ENCODE results near the gene ADGRV1.
"Not testable (repeated sequence)": the region's sequence is repeated elsewhere in the genome, so short reads cannot be mapped to it uniquely, and the experiment has no call there.

ADGRV1 gene

GRCh38 chr5:90657788-90658187, 99.2 kb downstream of the ADGRV1 start:
- Histone ChIP-seq H3K27me3 (replicated peaks; ENCODE audit: control insufficient read depth, insufficient read depth, low read length) (no peaks in the 10 kb centered on the region), H3K4me3 (replicated peaks; ENCODE audit: low read depth, low read length) (no peak overlapping the region), H3K36me3 (ENCODE audit: control insufficient read depth, insufficient read depth, low read length) (no peaks in the 10 kb centered on the region)
- TF ChIP-seq, protein P1, sequence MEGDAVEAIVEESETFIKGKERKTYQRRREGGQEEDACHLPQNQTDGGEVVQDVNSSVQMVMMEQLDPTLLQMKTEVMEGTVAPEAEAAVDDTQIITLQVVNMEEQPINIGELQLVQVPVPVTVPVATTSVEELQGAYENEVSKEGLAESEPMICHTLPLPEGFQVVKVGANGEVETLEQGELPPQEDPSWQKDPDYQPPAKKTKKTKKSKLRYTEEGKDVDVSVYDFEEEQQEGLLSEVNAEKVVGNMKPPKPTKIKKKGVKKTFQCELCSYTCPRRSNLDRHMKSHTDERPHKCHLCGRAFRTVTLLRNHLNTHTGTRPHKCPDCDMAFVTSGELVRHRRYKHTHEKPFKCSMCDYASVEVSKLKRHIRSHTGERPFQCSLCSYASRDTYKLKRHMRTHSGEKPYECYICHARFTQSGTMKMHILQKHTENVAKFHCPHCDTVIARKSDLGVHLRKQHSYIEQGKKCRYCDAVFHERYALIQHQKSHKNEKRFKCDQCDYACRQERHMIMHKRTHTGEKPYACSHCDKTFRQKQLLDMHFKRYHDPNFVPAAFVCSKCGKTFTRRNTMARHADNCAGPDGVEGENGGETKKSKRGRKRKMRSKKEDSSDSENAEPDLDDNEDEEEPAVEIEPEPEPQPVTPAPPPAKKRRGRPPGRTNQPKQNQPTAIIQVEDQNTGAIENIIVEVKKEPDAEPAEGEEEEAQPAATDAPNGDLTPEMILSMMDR (IDR thresholded peaks at IDR 0.05; ENCODE audit: insufficient read depth, low read length, poor library complexity, severe bottlenecking): no peak
- no peak for DNase-seq (ENCODE audit: extremely low read depth, insufficient read length)

GRCh38 chr5:90658620-90659019, 100.0 kb downstream of the ADGRV1 start:
- Histone ChIP-seq H3K27me3 (replicated peaks; ENCODE audit: control insufficient read depth, insufficient read depth, low read length) (no peaks in the 10 kb centered on the region), H3K4me3 (replicated peaks; ENCODE audit: low read depth, low read length) (no peak overlapping the region), H3K36me3 (ENCODE audit: control insufficient read depth, insufficient read depth, low read length) (no peaks in the 10 kb centered on the region)
- DNase-seq (ENCODE audit: extremely low read depth, insufficient read length): no peak
- TF ChIP-seq, protein P1 (IDR thresholded peaks at IDR 0.05; ENCODE audit: insufficient read depth, low read length, poor library complexity, severe bottlenecking): no peak

- not testable (repeated sequence) for H3K27me3 ChIP-seq (replicated peaks; ENCODE audit: control insufficient read depth, insufficient read depth, low read length); H3K4me3 ChIP-seq (replicated peaks; ENCODE audit: low read depth, low read length); DNase-seq (ENCODE audit: extremely low read depth, insufficient read length); H3K36me3 ChIP-seq (ENCODE audit: control insufficient read depth, insufficient read depth, low read length)
Measured at GRCh38 chr5:90668079-90668565, 109.5 kb downstream of the ADGRV1 start.

GRCh38 chr5:90675222-90675621, 116.6 kb downstream of the ADGRV1 start:
- TF ChIP-seq, protein P1 (IDR thresholded peaks at IDR 0.05; ENCODE audit: insufficient read depth, low read length, poor library complexity, severe bottlenecking): no peak
- no peaks in the 10 kb centered on the region for H3K27me3 ChIP-seq (replicated peaks; ENCODE audit: control insufficient read depth, insufficient read depth, low read length)
- no peak for DNase-seq (ENCODE audit: extremely low read depth, insufficient read length)
- H3K4me3 ChIP-seq (replicated peaks; ENCODE audit: low read depth, low read length): no peak overlapping the region
- H3K36me3 ChIP-seq (ENCODE audit: control insufficient read depth, insufficient read depth, low read length): no peaks in the 10 kb centered on the region

DNA sequence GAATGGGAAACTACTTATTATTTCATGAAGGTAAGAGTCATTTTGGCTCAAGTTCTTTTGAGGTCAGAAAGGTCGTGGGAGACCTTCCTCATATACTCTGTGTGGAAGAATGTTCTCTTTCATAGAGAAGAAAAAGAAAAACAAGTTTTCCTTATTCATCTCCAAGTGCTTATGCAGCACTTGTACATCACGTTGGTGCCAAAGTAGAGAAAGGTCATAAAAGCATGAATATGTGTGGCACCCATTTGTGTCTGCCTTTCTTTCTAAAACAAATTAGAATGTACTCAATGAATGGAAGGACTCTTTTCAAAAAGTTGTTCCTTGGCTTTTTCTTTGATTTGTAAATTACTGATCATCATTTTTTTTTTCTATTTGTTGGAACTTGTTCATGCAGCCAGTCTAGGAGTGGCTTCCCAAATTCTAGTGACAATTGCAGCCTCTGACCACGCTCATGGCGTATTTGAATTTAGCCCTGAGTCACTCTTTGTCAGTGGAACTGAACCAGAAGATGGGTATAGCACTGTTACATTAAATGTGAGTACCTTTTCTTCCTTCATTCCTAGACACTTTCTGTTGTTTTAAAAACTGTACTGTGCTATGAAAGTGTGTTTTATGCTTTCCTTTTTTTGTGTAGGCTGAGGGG, 122.4 kb downstream of the ADGRV1 start:
- no peak for DNase-seq (ENCODE audit: extremely low read depth, insufficient read length)
- Histone ChIP-seq H3K27me3 (replicated peaks; ENCODE audit: control insufficient read depth, insufficient read depth, low read length) (no peaks in the 10 kb centered on the region), H3K4me3 (replicated peaks; ENCODE audit: low read depth, low read length) (no peak overlapping the region), H3K36me3 (ENCODE audit: control insufficient read depth, insufficient read depth, low read length) (no peaks in the 10 kb centered on the region)
- TF ChIP-seq, protein P1 (IDR thresholded peaks at IDR 0.05; ENCODE audit: insufficient read depth, low read length, poor library complexity, severe bottlenecking): no peak

GRCh38 chr5:90682278-90682677, 123.7 kb downstream of the ADGRV1 start:
- TF ChIP-seq, protein P1 (IDR thresholded peaks at IDR 0.05; ENCODE audit: insufficient read depth, low read length, poor library complexity, severe bottlenecking): no peak
- Histone ChIP-seq H3K27me3 (replicated peaks; ENCODE audit: control insufficient read depth, insufficient read depth, low read length) (no peaks in the 10 kb centered on the region), H3K4me3 (replicated peaks; ENCODE audit: low read depth, low read length) (no peak overlapping the region), H3K36me3 (ENCODE audit: control insufficient read depth, insufficient read depth, low read length) (no peaks in the 10 kb centered on the region)
- no peak for DNase-seq (ENCODE audit: extremely low read depth, insufficient read length)

All from GM06990 (cell line).